Nephron (organoid): ENCODE results near the gene CLDN22.

ENCODE experiments used
- H3K27ac Mint-ChIP-seq, 3 experiments: 2 replicates each; pipeline ENCODE4 v1.8.0; 2020; ENCODE audit warnings: mixed read lengths in 3 of 3, mild to moderate bottlenecking in 2 of 3, moderate library complexity in 1 of 3
- H3K27me3 Mint-ChIP-seq: 2 replicates; pipeline ENCODE4 v1.8.0; 2021; ENCODE audit warnings: low read depth, mild to moderate bottlenecking, moderate library complexity, mixed read lengths
- H3K36me3 Mint-ChIP-seq: 2 replicates; pipeline ENCODE4 v1.8.0; 2020; ENCODE audit warnings: low read depth, mixed read lengths
- H3K4me1 Mint-ChIP-seq: 2 replicates; pipeline ENCODE4 v1.8.0; 2020; ENCODE audit warnings: mixed read lengths
- H3K4me3 Mint-ChIP-seq, 3 experiments: 2 replicates each; pipeline ENCODE4 v1.8.0; 2020; ENCODE audit warnings: mild to moderate bottlenecking in 3 of 3, mixed read lengths in 3 of 3, moderate library complexity in 2 of 3
- H3K9me3 Mint-ChIP-seq: 2 replicates; pipeline ENCODE4 v1.8.0; 2020; ENCODE audit warnings: mixed read lengths
- CTCF ChIP-seq, 3 experiments: fragments of 200-600 bp; sonication (generic); IDR thresholded peaks; one replicate each; pipeline ENCODE4 v1.5.0; 2021; ENCODE audit warnings: antibody characterized with exemption in 3 of 3; ENCODE audit not compliant: unreplicated experiment in 3 of 3

Gene CLDN22

GRCh38 chr4:183300655-183301054, 19.4 kb downstream of the CLDN22 start:
- no peak for TF ChIP-seq CTCF (IDR thresholded peaks at IDR 0.05; ENCODE audit: unreplicated experiment in 3 of 3)
- Mint-ChIP-seq H3K36me3 (peaks cover 55% of the 10 kb centered on the region), H3K4me1 (no peaks in the 10 kb centered on the region), H3K9me3 (no peaks in the 10 kb centered on the region), H3K27me3 (no peaks in the 10 kb centered on the region), H3K27ac (no peak overlapping the region), H3K4me3 (no peak overlapping the region)

- Mint-ChIP-seq H3K4me1 (no peaks in the 10 kb centered on the region), H3K36me3 (peaks cover 57% of the 10 kb centered on the region), H3K9me3 (no peaks in the 10 kb centered on the region), H3K27ac (no peak overlapping the region), H3K4me3 (no peak overlapping the region), H3K27me3 (no peaks in the 10 kb centered on the region)
- no peak for TF ChIP-seq CTCF (IDR thresholded peaks at IDR 0.05; ENCODE audit: unreplicated experiment in 3 of 3)
These were observed 20.0 kb downstream of the CLDN22 start for GRCh38 chr4:183300070-183300469.

- no peak overlapping the region for H3K27ac Mint-ChIP-seq
- no peak overlapping the region for H3K4me3 Mint-ChIP-seq
- no peaks in the 10 kb centered on the region for H3K27me3 Mint-ChIP-seq
- TF ChIP-seq CTCF (IDR thresholded peaks at IDR 0.05; ENCODE audit: unreplicated experiment in 3 of 3), result no peak
- H3K36me3 Mint-ChIP-seq, result peaks cover 57% of the 10 kb centered on the region
- H3K9me3 Mint-ChIP-seq, result no peaks in the 10 kb centered on the region
- no peaks in the 10 kb centered on the region for H3K4me1 Mint-ChIP-seq
These were observed 20.6 kb downstream of the CLDN22 start for GRCh38 chr4:183299464-183299863.

GRCh38 chr4:183297675-183298074, 22.4 kb downstream of the CLDN22 start:
- no peak for TF ChIP-seq CTCF (IDR thresholded peaks at IDR 0.05; ENCODE audit: unreplicated experiment in 3 of 3)
- Mint-ChIP-seq H3K4me1 (no peaks in the 10 kb centered on the region), H3K4me3 (no peak overlapping the region), H3K9me3 (no peaks in the 10 kb centered on the region), H3K27me3 (no peaks in the 10 kb centered on the region), H3K27ac (no peak overlapping the region), H3K36me3 (peaks cover 50% of the 10 kb centered on the region)

GRCh38 chr4:183295711-183296110, 24.4 kb downstream of the CLDN22 start:
- no peak for TF ChIP-seq CTCF (IDR thresholded peaks at IDR 0.05; ENCODE audit: unreplicated experiment in 3 of 3)
- Mint-ChIP-seq H3K36me3 (peaks cover 59% of the 10 kb centered on the region), H3K9me3 (no peaks in the 10 kb centered on the region), H3K27ac (no peak overlapping the region), H3K4me3 (no peak overlapping the region), H3K27me3 (no peaks in the 10 kb centered on the region), H3K4me1 (no peaks in the 10 kb centered on the region)

GRCh38 chr4:183291070-183291469, 29.0 kb downstream of the CLDN22 start:
- H3K36me3 Mint-ChIP-seq, result peaks cover 67% of the 10 kb centered on the region
- H3K27ac Mint-ChIP-seq, result no peak overlapping the region
- no peaks in the 10 kb centered on the region for H3K27me3 Mint-ChIP-seq
- H3K9me3 Mint-ChIP-seq, result no peaks in the 10 kb centered on the region
- no peak overlapping the region for H3K4me3 Mint-ChIP-seq
- no peak for TF ChIP-seq CTCF (IDR thresholded peaks at IDR 0.05; ENCODE audit: unreplicated experiment in 3 of 3)
- H3K4me1 Mint-ChIP-seq, result peaks cover 5% of the 10 kb centered on the region
